ENCODE data around the gene CD2AP. TPM values are rescaled to one million over a fixed set of nuclear protein-coding genes. Genes with fewer than 3 reads are reported as not detected.

The CD2AP gene
- total RNA-seq, 1 experiment from 2014 or later: 42.7 TPM

GRCh38 chr6:47495954-47496545, 18.5 kb downstream of the CD2AP start:
- Histone ChIP-seq H3K9ac (ENCODE audit: low read length) (no peak overlapping the region), H3K79me2 (ENCODE audit: low read length) (peaks cover 100% of the 10 kb centered on the region), H3K4me1 (ENCODE audit: low read length) (peaks cover 13% of the 10 kb centered on the region), H4K20me1 (ENCODE audit: insufficient read depth, low read depth, low read length) (peaks cover 17% of the 10 kb centered on the region; the same call in 1 of the 2 replicates), H3K27ac (ENCODE audit: low read length) (no peak overlapping the region), H3K9me3 (ENCODE audit: low read length) (no peaks in the 10 kb centered on the region), H3K9me2 (replicated peaks; ENCODE audit: insufficient read depth, low read length) (no peaks in the 10 kb centered on the region), H3K27me3 (ENCODE audit: low read length) (no peaks in the 10 kb centered on the region), H2AFZ (ENCODE audit: low read length) (no peak overlapping the region), H3K4me2 (ENCODE audit: low read depth, low read length, poor library complexity, severe bottlenecking) (no peak overlapping the region), H3K36me3 (ENCODE audit: insufficient read depth, low read length) (no peaks in the 10 kb centered on the region), H3K4me3 (ENCODE audit: low read length) (no peak overlapping the region)
- DNase-seq: no peak

DNA sequence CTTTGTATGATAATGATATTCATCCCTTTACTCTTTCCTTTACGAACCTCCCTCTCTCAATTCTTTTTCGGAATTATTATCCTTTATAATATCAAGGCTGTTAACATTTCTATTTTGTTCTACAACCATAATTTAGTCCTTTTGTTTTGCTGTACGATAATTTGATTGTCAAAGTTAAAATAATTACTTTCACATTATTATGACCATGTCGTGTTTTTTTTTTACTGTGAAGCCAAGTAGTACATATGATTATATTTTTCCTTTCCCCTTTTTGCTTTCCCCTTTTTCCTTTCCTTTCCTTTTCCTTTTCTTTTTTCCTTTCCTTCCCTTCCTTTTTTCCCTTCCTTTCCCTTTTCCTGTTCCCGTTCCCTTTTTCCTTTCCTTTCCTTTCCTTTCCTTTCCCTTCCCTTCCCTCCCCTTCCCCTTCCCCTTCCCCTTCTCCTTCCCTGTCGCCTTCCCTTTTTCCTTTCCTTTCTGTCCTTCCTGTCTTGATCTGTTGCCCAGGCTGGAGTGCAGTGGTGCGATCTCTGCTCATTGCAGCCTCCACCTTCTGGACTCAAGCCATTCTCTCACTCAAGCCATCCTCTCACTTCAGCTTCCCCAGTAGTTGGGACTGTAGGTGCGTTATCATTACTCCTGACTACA, 19.5 kb downstream of the CD2AP start:
- peaks cover 100% of the 10 kb centered on the region for H3K79me2 ChIP-seq (ENCODE audit: low read length)
- no peaks in the 10 kb centered on the region for H3K36me3 ChIP-seq (ENCODE audit: insufficient read depth, low read length)
- no peak overlapping the region for H3K4me3 ChIP-seq (ENCODE audit: low read length)
- H3K4me2 ChIP-seq (ENCODE audit: low read depth, low read length, poor library complexity, severe bottlenecking): no peak overlapping the region
- H3K9ac ChIP-seq (ENCODE audit: low read length): no peak overlapping the region
- H3K4me1 ChIP-seq (ENCODE audit: low read length): peaks cover 10% of the 10 kb centered on the region
- no peaks in the 10 kb centered on the region for H3K9me2 ChIP-seq (replicated peaks; ENCODE audit: insufficient read depth, low read length)
- H2AFZ ChIP-seq (ENCODE audit: low read length): no peak overlapping the region
- peaks cover 13% of the 10 kb centered on the region; the same call in 1 of the 2 replicates for H4K20me1 ChIP-seq (ENCODE audit: insufficient read depth, low read depth, low read length)
- no peaks in the 10 kb centered on the region for H3K9me3 ChIP-seq (ENCODE audit: low read length)
- no peaks in the 10 kb centered on the region for H3K27me3 ChIP-seq (ENCODE audit: low read length)
- DNase-seq: no peak
- H3K27ac ChIP-seq (ENCODE audit: low read length): no peak overlapping the region

DNA sequence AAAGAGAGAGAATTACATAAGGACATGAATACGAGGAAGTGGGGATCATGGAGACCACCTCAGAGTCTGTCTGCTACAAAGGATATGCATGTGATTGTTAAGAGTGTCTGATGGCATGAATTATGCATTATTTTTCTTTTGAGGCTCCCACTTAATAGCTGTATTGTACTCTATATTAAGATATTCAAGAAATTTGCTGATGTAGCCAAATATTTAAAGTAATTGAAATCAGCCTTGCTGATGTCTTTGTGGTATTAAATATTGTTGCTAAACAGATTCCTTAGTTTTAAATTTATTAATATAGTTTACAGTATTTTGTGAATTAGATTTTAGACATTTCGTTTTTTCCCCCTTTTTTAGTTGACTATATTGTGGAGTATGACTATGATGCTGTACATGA, 25.3 kb downstream of the CD2AP start:
- Histone ChIP-seq H3K36me3 (ENCODE audit: insufficient read depth, low read length) (peaks cover 16% of the 10 kb centered on the region), H4K20me1 (ENCODE audit: insufficient read depth, low read depth, low read length) (no peaks in the 10 kb centered on the region; the same call in 1 of the 2 replicates), H3K9ac (ENCODE audit: low read length) (no peak overlapping the region), H3K79me2 (ENCODE audit: low read length) (peaks cover 80% of the 10 kb centered on the region), H3K4me3 (ENCODE audit: low read length) (no peak overlapping the region), H3K4me1 (ENCODE audit: low read length) (no peaks in the 10 kb centered on the region), H3K4me2 (ENCODE audit: low read depth, low read length, poor library complexity, severe bottlenecking) (no peak overlapping the region), H3K27me3 (ENCODE audit: low read length) (no peaks in the 10 kb centered on the region), H3K27ac (ENCODE audit: low read length) (no peak overlapping the region), H3K9me2 (replicated peaks; ENCODE audit: insufficient read depth, low read length) (no peaks in the 10 kb centered on the region), H3K9me3 (ENCODE audit: low read length) (no peaks in the 10 kb centered on the region), H2AFZ (ENCODE audit: low read length) (no peak overlapping the region)
- no peak for DNase-seq

GRCh38 chr6:47509937-47510336, 32.3 kb downstream of the CD2AP start:
- Histone ChIP-seq H3K27me3 (ENCODE audit: low read length) (no peaks in the 10 kb centered on the region), H3K4me3 (ENCODE audit: low read length) (no peak overlapping the region), H3K4me2 (ENCODE audit: low read depth, low read length, poor library complexity, severe bottlenecking) (no peak overlapping the region), H3K9ac (ENCODE audit: low read length) (no peak overlapping the region), H3K4me1 (ENCODE audit: low read length) (no peaks in the 10 kb centered on the region), H3K27ac (ENCODE audit: low read length) (no peak overlapping the region), H3K9me3 (ENCODE audit: low read length) (no peaks in the 10 kb centered on the region), H2AFZ (ENCODE audit: low read length) (no peak overlapping the region), H3K36me3 (ENCODE audit: insufficient read depth, low read length) (peaks cover 12% of the 10 kb centered on the region; the same call in 1 of the 2 replicates), H3K79me2 (ENCODE audit: low read length) (peaks cover 74% of the 10 kb centered on the region), H3K9me2 (replicated peaks; ENCODE audit: insufficient read depth, low read length) (no peaks in the 10 kb centered on the region), H4K20me1 (ENCODE audit: insufficient read depth, low read depth, low read length) (no peaks in the 10 kb centered on the region)
- no peak for DNase-seq

- Histone ChIP-seq H3K27me3 (ENCODE audit: low read length) (no peaks in the 10 kb centered on the region), H3K9me2 (replicated peaks; ENCODE audit: insufficient read depth, low read length) (no peaks in the 10 kb centered on the region), H3K36me3 (ENCODE audit: insufficient read depth, low read length) (peaks cover 9% of the 10 kb centered on the region; the same call in 1 of the 2 replicates), H4K20me1 (ENCODE audit: insufficient read depth, low read depth, low read length) (peaks cover 12% of the 10 kb centered on the region; the same call in 1 of the 2 replicates), H3K27ac (ENCODE audit: low read length) (no peak overlapping the region), H3K4me1 (ENCODE audit: low read length) (peaks cover 5% of the 10 kb centered on the region), H3K4me3 (ENCODE audit: low read length) (no peak overlapping the region), H3K79me2 (ENCODE audit: low read length) (peaks cover 92% of the 10 kb centered on the region), H3K9me3 (ENCODE audit: low read length) (no peaks in the 10 kb centered on the region), H3K4me2 (ENCODE audit: low read depth, low read length, poor library complexity, severe bottlenecking) (no peak overlapping the region), H3K9ac (ENCODE audit: low read length) (no peak overlapping the region), H2AFZ (ENCODE audit: low read length) (no peak overlapping the region)
- no peak for DNase-seq
Measured at GRCh38 chr6:47512872-47513271, 35.3 kb downstream of the CD2AP start.

DNA sequence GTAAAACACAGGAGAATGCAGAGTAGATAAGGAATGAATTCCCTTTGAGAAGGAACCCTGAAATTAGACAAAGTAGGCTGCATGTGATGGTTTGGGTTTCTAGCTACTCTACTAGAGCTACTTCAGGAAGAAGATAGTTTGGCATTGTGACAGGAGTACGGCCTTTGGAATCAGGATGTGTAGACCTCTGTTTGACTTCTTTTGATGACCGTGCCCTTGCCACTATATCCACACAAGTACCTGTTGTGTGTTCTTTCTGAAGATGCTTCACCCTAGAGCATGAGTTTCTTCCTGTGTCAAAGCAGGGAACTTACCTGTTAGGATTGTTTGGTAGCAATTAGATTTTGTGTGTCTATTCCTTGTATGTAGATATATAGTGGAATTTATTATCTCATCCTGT, 41.7 kb downstream of the CD2AP start:
- H3K4me2 ChIP-seq (ENCODE audit: low read depth, low read length, poor library complexity, severe bottlenecking): no peak overlapping the region

DNA sequence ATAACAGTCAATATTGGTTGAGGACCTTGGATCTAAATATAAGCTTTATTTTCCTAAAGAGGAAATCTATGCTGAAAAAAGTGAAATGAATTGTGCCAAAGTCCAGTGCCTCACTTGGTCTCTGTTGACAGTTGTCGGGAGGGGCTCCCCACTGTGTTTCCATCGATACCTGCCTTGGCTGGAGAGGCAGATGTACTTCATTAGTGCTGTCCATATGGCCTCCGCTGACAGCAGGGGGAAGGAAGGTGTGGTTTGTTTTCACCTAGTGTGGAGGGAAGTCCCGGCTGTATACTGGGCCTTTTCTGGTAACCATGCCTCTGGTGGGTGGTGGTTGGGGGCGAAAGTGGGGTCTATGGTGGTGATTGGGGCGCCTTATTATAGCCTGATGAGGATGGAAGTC, 42.7 kb downstream of the CD2AP start:
- Histone ChIP-seq H3K4me2 (ENCODE audit: low read depth, low read length, poor library complexity, severe bottlenecking) (no peak overlapping the region), H3K79me2 (ENCODE audit: low read length) (peaks cover 96% of the 10 kb centered on the region), H4K20me1 (ENCODE audit: insufficient read depth, low read depth, low read length) (peaks cover 19% of the 10 kb centered on the region; the same call in 1 of the 2 replicates), H2AFZ (ENCODE audit: low read length) (no peak overlapping the region), H3K9me3 (ENCODE audit: low read length) (no peaks in the 10 kb centered on the region), H3K4me3 (ENCODE audit: low read length) (no peak overlapping the region), H3K4me1 (ENCODE audit: low read length) (peaks cover 5% of the 10 kb centered on the region), H3K27me3 (ENCODE audit: low read length) (no peaks in the 10 kb centered on the region), H3K9ac (ENCODE audit: low read length) (no peak overlapping the region), H3K27ac (ENCODE audit: low read length) (no peak overlapping the region), H3K9me2 (replicated peaks; ENCODE audit: insufficient read depth, low read length) (no peaks in the 10 kb centered on the region), H3K36me3 (ENCODE audit: insufficient read depth, low read length) (no peaks in the 10 kb centered on the region)
- DNase-seq: no peak

More for the DNA sequence above, 41.7 kb downstream of the CD2AP start:
- H3K27me3 ChIP-seq (ENCODE audit: low read length): no peaks in the 10 kb centered on the region
- no peak overlapping the region for H2AFZ ChIP-seq (ENCODE audit: low read length)
- no peak for DNase-seq
- H3K36me3 ChIP-seq (ENCODE audit: insufficient read depth, low read length): no peaks in the 10 kb centered on the region
- H3K4me3 ChIP-seq (ENCODE audit: low read length): no peak overlapping the region
- H4K20me1 ChIP-seq (ENCODE audit: insufficient read depth, low read depth, low read length): peaks cover 19% of the 10 kb centered on the region; the same call in 1 of the 2 replicates
- peaks cover 5% of the 10 kb centered on the region for H3K4me1 ChIP-seq (ENCODE audit: low read length)
- H3K79me2 ChIP-seq (ENCODE audit: low read length): peaks cover 97% of the 10 kb centered on the region
- no peak overlapping the region for H3K9ac ChIP-seq (ENCODE audit: low read length)
- no peak overlapping the region for H3K27ac ChIP-seq (ENCODE audit: low read length)
- H3K9me3 ChIP-seq (ENCODE audit: low read length): no peaks in the 10 kb centered on the region
- no peaks in the 10 kb centered on the region for H3K9me2 ChIP-seq (replicated peaks; ENCODE audit: insufficient read depth, low read length)

GRCh38 chr6:47521961-47522360, 44.4 kb downstream of the CD2AP start:
- Histone ChIP-seq H3K4me3 (ENCODE audit: low read length) (no peak overlapping the region), H4K20me1 (ENCODE audit: insufficient read depth, low read depth, low read length) (peaks cover 8% of the 10 kb centered on the region; the same call in 1 of the 2 replicates), H3K27me3 (ENCODE audit: low read length) (no peaks in the 10 kb centered on the region), H3K9me2 (replicated peaks; ENCODE audit: insufficient read depth, low read length) (no peaks in the 10 kb centered on the region), H3K36me3 (ENCODE audit: insufficient read depth, low read length) (0 out of 2 replicates have a peak, but pooled peaks cover 3% of the 10 kb centered on the region), H3K4me1 (ENCODE audit: low read length) (no peaks in the 10 kb centered on the region), H3K4me2 (ENCODE audit: low read depth, low read length, poor library complexity, severe bottlenecking) (no peak overlapping the region), H3K27ac (ENCODE audit: low read length) (no peak overlapping the region), H3K79me2 (ENCODE audit: low read length) (peaks cover 96% of the 10 kb centered on the region), H3K9ac (ENCODE audit: low read length) (no peak overlapping the region), H3K9me3 (ENCODE audit: low read length) (no peaks in the 10 kb centered on the region), H2AFZ (ENCODE audit: low read length) (no peak overlapping the region)
- no peak for DNase-seq

Measured in Karpas-422 (cell line).